ENCODE measurements around the gene STAU1. TPM values are rescaled to one million over a fixed set of nuclear protein-coding genes. Genes with fewer than 3 reads are reported as not detected.
"Not testable (repeated sequence)": the region's sequence is repeated elsewhere in the genome, so short reads cannot be mapped to it uniquely, and the experiment has no call there.

STAU1 gene
- polyA plus RNA-seq, 3 donors, result 17.3 to 34.2 (median 24.0) TPM

GRCh38 chr20:49136817-49137571, 51.1 kb downstream of the STAU1 start:
- Histone ChIP-seq H3K36me3 (replicated peaks in 1 of 2; ENCODE audit: control insufficient read depth in 1 of 2, insufficient read depth in 2 of 2, low read length in 2 of 2) (peaks cover 38 to 79% of the 10 kb centered on the region in 2 donors), H3K27ac (ENCODE audit: low read depth in 1 of 2, low read length in 2 of 2) (no peak overlapping the region), H3K9ac (ENCODE audit: insufficient read depth, low read length, poor library complexity, severe bottlenecking) (no peak overlapping the region), H3K27me3 (ENCODE audit: control insufficient read depth in 2 of 2, insufficient read depth in 2 of 2, low read length in 2 of 2) (no peaks in the 10 kb centered on the region), H3K9me3 (replicated peaks in 1 of 2; ENCODE audit: control insufficient read depth in 1 of 2, insufficient read depth in 1 of 2, low read length in 2 of 2) (no peaks in the 10 kb centered on the region), H4K20me1 (ENCODE audit: insufficient read depth, low read length) (peaks cover 36% of the 10 kb centered on the region), H3K4me2 (replicated peaks; ENCODE audit: extremely low read depth, low read length, poor library complexity, severe bottlenecking) (no peak overlapping the region), H3K4me3 (replicated peaks in 1 of 3; ENCODE audit: low read depth in 2 of 3, low read length in 3 of 3) (no peak overlapping the region), H3K4me1 (ENCODE audit: control insufficient read depth in 1 of 2, insufficient read depth in 2 of 2, low read length in 2 of 2) (no peaks in the 10 kb centered on the region), H2AFZ (ENCODE audit: insufficient read depth, low read depth, low read length, poor library complexity, severe bottlenecking) (no peak overlapping the region), H3K79me2 (ENCODE audit: insufficient read depth, low read length) (peaks cover 4% of the 10 kb centered on the region)
- Mint-ChIP-seq H3K4me3 (no peak overlapping the region), H3K4me1 (no peaks in the 10 kb centered on the region), H3K9me3 (no peaks in the 10 kb centered on the region), H3K27me3 (ENCODE audit: low read depth in 3 of 3) (no peaks in the 10 kb centered on the region), H3K36me3 (peaks cover 48 to 82% of the 10 kb centered on the region in 2 donors), H3K27ac (peak overlapping the region in 1 of 7 donors; percentile 16)
- intact Hi-C loops (cut with micrococcal nuclease), result loop anchor here in 1 of 2 donors (10.0 kb wide), 1 partner anchor 78 kb away; the partner anchor contains the start of gene DDX27
- DNase-seq, result no peak
- 88% methylated on average over 9 of the region's 15 CpGs for WGBS (ENCODE audit: insufficient coverage)
- no peak for TF ChIP-seq CTCF (IDR thresholded peaks at IDR 0.05)

- H3K4me3 ChIP-seq (replicated peaks in 1 of 3; ENCODE audit: low read depth in 2 of 3, low read length in 3 of 3); H2AFZ ChIP-seq (ENCODE audit: insufficient read depth, low read depth, low read length, poor library complexity, severe bottlenecking); H3K4me1 ChIP-seq (ENCODE audit: control insufficient read depth in 1 of 2, insufficient read depth in 2 of 2, low read length in 2 of 2); H3K4me3 Mint-ChIP-seq; H3K4me2 ChIP-seq (replicated peaks; ENCODE audit: extremely low read depth, low read length, poor library complexity, severe bottlenecking); H3K79me2 ChIP-seq (ENCODE audit: insufficient read depth, low read length); DNase-seq; H3K27me3 Mint-ChIP-seq (ENCODE audit: low read depth in 3 of 3); H3K27ac ChIP-seq (ENCODE audit: low read depth in 1 of 2, low read length in 2 of 2); H3K9ac ChIP-seq (ENCODE audit: insufficient read depth, low read length, poor library complexity, severe bottlenecking); H3K27me3 ChIP-seq (ENCODE audit: control insufficient read depth in 2 of 2, insufficient read depth in 2 of 2, low read length in 2 of 2); H3K9me3 Mint-ChIP-seq; H3K4me1 Mint-ChIP-seq; H3K9me3 ChIP-seq (replicated peaks in 1 of 2; ENCODE audit: control insufficient read depth in 1 of 2, insufficient read depth in 1 of 2, low read length in 2 of 2): not testable (repeated sequence)
- Mint-ChIP-seq H3K27ac (peak overlapping the region in 1 of 7 donors; percentile 63), H3K36me3 (peaks cover 66 to 85% of the 10 kb centered on the region in 2 donors)
- intact Hi-C loops (cut with micrococcal nuclease), result loop anchor here in 1 of 2 donors (10.0 kb wide), 1 partner anchor 80 kb away; the partner anchor contains the start of gene DDX27
- WGBS (ENCODE audit: insufficient coverage), result 92% methylated on average over 7 of the region's 8 CpGs
- Histone ChIP-seq H3K36me3 (replicated peaks in 1 of 2; ENCODE audit: control insufficient read depth in 1 of 2, insufficient read depth in 2 of 2, low read length in 2 of 2) (peaks cover 49 to 82% of the 10 kb centered on the region in 2 donors), H4K20me1 (ENCODE audit: insufficient read depth, low read length) (peaks cover 39% of the 10 kb centered on the region)
Observed at GRCh38 chr20:49134797-49135196, 53.3 kb downstream of the STAU1 start.

Data from CD14-positive monocyte (primary cell).